ENCODE data around the gene CHSY1. TPM values are rescaled to one million over a fixed set of nuclear protein-coding genes. Genes with fewer than 3 reads are reported as not detected.

Gene CHSY1
- total and polyA plus RNA-seq, 2 of the 13 experiments (the other 11 are each of a cell fraction or from before 2014, with no cell fraction given): 13.3 to 13.7 TPM

DNA sequence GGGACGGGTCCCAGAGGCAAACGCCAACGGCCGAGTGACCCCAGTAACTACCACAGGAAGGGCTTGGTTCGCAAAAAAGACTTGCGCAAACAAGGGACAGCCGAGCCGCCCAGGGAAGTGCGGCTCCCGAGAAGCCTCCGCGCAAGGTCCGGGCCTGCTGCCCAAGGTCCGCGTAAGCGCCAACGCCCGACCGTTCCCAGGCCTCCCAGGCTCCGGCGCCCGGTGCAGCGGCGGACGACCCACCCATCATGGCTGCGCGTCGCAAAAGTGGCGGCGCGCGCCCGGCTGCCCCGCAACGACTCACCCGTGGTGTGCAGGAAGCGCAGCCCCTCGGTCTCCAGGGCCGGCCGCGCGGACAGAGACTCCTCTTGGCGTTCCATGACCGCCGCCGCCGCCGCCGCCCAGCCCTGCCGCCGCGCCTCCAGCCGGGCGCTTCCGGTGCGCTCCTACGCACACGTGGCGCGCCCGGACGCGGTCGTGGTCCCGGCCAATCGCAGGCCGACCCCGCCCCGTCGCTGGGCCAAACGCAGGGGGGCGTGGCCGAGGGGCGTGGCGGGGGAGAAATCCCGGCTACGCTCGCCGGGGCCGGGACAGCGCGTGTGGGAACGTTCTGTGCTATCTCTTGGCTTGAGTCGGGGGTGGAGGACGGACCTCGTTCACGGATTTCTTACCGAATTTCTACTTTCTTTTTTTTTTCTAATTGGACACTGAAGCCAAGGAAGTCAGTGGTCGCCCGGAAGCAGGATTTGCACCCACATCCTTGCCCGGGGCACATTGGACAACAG, 25.4 kb upstream of the CHSY1 start, which contains the start of gene SELENOS (continued):
- TF ChIP-seq BORCS8-MEF2B (CRISPR knock-in tag; IDR thresholded peaks at IDR 0.05) (0 out of 2 replicates have a peak, but pooled peaks have one; percentile 58), TCF7 (IDR thresholded peaks at IDR 0.05; ENCODE audit: low read depth) (no peak), ZNF20 (CRISPR knock-in tag; IDR thresholded peaks at IDR 0.05) (no peak), TSC22D2 (CRISPR knock-in tag; IDR thresholded peaks at IDR 0.05; ENCODE audit: borderline replicate concordance) (no peak), GATAD2A (CRISPR knock-in tag; IDR thresholded peaks at IDR 0.05) (no peak), ZNF569 (CRISPR knock-in tag; IDR thresholded peaks at IDR 0.05; ENCODE audit: borderline replicate concordance) (no peak), FOSL1 (CRISPR knock-in tag; IDR thresholded peaks at IDR 0.05; ENCODE audit: borderline replicate concordance) (no peak), ATM (IDR thresholded peaks at IDR 0.05; ENCODE audit: borderline replicate concordance) (no peak), LCORL (IDR thresholded peaks at IDR 0.05) (no peak), LCORL (CRISPR knock-in tag; IDR thresholded peaks at IDR 0.05) (no peak), ZSCAN31 (CRISPR knock-in tag; IDR thresholded peaks at IDR 0.05; ENCODE audit: low read depth) (peak; percentile 77; the same call in 1 of the 2 replicates), ZSCAN22 (CRISPR knock-in tag; IDR thresholded peaks at IDR 0.05) (no peak), ZNF562 (CRISPR knock-in tag; IDR thresholded peaks at IDR 0.05; ENCODE audit: borderline replicate concordance) (no peak), NFIC (IDR thresholded peaks at IDR 0.05; ENCODE audit: low read length) (no peak), ZNF343 (CRISPR knock-in tag; IDR thresholded peaks at IDR 0.05) (0 out of 2 replicates have a peak, but pooled peaks have one; percentile 58)
- TF ChIP-seq, protein P1, sequence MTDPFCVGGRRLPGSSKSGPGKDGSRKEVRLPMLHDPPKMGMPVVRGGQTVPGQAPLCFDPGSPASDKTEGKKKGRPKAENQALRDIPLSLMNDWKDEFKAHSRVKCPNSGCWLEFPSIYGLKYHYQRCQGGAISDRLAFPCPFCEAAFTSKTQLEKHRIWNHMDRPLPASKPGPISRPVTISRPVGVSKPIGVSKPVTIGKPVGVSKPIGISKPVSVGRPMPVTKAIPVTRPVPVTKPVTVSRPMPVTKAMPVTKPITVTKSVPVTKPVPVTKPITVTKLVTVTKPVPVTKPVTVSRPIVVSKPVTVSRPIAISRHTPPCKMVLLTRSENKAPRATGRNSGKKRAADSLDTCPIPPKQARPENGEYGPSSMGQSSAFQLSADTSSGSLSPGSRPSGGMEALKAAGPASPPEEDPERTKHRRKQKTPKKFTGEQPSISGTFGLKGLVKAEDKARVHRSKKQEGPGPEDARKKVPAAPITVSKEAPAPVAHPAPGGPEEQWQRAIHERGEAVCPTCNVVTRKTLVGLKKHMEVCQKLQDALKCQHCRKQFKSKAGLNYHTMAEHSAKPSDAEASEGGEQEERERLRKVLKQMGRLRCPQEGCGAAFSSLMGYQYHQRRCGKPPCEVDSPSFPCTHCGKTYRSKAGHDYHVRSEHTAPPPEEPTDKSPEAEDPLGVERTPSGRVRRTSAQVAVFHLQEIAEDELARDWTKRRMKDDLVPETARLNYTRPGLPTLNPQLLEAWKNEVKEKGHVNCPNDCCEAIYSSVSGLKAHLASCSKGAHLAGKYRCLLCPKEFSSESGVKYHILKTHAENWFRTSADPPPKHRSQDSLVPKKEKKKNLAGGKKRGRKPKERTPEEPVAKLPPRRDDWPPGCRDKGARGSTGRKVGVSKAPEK (CRISPR knock-in tag; IDR thresholded peaks at IDR 0.05; ENCODE audit: borderline replicate concordance): no peak
- TF ChIP-seq, protein P2, sequence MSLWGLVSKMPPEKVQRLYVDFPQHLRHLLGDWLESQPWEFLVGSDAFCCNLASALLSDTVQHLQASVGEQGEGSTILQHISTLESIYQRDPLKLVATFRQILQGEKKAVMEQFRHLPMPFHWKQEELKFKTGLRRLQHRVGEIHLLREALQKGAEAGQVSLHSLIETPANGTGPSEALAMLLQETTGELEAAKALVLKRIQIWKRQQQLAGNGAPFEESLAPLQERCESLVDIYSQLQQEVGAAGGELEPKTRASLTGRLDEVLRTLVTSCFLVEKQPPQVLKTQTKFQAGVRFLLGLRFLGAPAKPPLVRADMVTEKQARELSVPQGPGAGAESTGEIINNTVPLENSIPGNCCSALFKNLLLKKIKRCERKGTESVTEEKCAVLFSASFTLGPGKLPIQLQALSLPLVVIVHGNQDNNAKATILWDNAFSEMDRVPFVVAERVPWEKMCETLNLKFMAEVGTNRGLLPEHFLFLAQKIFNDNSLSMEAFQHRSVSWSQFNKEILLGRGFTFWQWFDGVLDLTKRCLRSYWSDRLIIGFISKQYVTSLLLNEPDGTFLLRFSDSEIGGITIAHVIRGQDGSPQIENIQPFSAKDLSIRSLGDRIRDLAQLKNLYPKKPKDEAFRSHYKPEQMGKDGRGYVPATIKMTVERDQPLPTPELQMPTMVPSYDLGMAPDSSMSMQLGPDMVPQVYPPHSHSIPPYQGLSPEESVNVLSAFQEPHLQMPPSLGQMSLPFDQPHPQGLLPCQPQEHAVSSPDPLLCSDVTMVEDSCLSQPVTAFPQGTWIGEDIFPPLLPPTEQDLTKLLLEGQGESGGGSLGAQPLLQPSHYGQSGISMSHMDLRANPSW (CRISPR knock-in tag; IDR thresholded peaks at IDR 0.05; ENCODE audit: borderline replicate concordance): no peak
- TF ChIP-seq, protein P3, sequence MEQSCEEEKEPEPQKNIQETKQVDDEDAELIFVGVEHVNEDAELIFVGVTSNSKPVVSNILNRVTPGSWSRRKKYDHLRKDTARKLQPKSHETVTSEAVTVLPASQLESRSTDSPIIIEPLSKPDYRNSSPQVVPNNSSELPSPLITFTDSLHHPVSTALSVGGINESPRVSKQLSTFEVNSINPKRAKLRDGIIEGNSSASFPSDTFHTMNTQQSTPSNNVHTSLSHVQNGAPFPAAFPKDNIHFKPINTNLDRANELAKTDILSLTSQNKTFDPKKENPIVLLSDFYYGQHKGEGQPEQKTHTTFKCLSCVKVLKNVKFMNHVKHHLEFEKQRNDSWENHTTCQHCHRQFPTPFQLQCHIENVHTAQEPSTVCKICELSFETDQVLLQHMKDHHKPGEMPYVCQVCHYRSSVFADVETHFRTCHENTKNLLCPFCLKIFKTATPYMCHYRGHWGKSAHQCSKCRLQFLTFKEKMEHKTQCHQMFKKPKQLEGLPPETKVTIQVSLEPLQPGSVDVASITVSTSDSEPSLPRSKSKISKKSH (CRISPR knock-in tag; IDR thresholded peaks at IDR 0.05; ENCODE audit: borderline replicate concordance): no peak
- TF ChIP-seq, protein P4, sequence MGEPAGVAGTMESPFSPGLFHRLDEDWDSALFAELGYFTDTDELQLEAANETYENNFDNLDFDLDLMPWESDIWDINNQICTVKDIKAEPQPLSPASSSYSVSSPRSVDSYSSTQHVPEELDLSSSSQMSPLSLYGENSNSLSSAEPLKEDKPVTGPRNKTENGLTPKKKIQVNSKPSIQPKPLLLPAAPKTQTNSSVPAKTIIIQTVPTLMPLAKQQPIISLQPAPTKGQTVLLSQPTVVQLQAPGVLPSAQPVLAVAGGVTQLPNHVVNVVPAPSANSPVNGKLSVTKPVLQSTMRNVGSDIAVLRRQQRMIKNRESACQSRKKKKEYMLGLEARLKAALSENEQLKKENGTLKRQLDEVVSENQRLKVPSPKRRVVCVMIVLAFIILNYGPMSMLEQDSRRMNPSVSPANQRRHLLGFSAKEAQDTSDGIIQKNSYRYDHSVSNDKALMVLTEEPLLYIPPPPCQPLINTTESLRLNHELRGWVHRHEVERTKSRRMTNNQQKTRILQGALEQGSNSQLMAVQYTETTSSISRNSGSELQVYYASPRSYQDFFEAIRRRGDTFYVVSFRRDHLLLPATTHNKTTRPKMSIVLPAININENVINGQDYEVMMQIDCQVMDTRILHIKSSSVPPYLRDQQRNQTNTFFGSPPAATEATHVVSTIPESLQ (CRISPR knock-in tag; conservative IDR thresholded peaks at IDR 0.05): no peak
- TF ChIP-seq, protein P5, sequence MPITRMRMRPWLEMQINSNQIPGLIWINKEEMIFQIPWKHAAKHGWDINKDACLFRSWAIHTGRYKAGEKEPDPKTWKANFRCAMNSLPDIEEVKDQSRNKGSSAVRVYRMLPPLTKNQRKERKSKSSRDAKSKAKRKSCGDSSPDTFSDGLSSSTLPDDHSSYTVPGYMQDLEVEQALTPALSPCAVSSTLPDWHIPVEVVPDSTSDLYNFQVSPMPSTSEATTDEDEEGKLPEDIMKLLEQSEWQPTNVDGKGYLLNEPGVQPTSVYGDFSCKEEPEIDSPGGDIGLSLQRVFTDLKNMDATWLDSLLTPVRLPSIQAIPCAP (CRISPR knock-in tag; IDR thresholded peaks at IDR 0.05; ENCODE audit: low read depth): no peak

Measured in HepG2 (cell line).